HL-60 (cell line): ENCODE data around the gene CLEC20A.
A peak's percentile ranks its signal among the peaks of the same experiment; 100 is the strongest.

Experiments
- DNase-seq, 2 experiments: peaks; one replicate each; pipeline ENCODE4 v3.0.0-alpha.2; 2010 to 2020; ENCODE audit warnings: low read depth in 1 of 2, low spot score in 1 of 2
- H3K27ac ChIP-seq: fragments of 250-450 bp; sonication (Bioruptor Pico); replicated peaks from 2 replicates; pipeline ENCODE4 v1.5.1; 2020; ENCODE audit warnings: mild to moderate bottlenecking, moderate library complexity
- H3K27me3 ChIP-seq: fragments of 250-450 bp; sonication (Bioruptor Pico); 2 replicates; pipeline ENCODE4 v1.5.1; 2021; ENCODE audit warnings: mild to moderate bottlenecking, moderate library complexity; ENCODE audit not compliant: insufficient read depth, poor library complexity, severe bottlenecking
- H3K4me3 ChIP-seq: replicated peaks from 2 replicates; pipeline ENCODE4 v1.5.1; 2011; ENCODE audit warnings: mild to moderate bottlenecking, control low read depth, low read length; ENCODE audit not compliant: insufficient read depth
- GABPA ChIP-seq: IDR thresholded peaks from 2 replicates; pipeline ENCODE4 v1.6.1; 2012; ENCODE audit warnings: low read depth
- POLR2AphosphoS5 ChIP-seq: IDR thresholded peaks from 2 replicates; pipeline ENCODE4 v1.6.1; 2012; ENCODE audit warnings: low read depth
- SPI1 ChIP-seq: IDR thresholded peaks from 2 replicates; pipeline ENCODE4 v1.6.1; 2012; ENCODE audit warnings: low read depth, mild to moderate bottlenecking, borderline replicate concordance
- TF ChIP-seq, protein P1 (sequence below): IDR thresholded peaks from one replicate; pipeline ENCODE4 v1.5.1; 2011; ENCODE audit warnings: low read length, control low read depth, inconsistent platforms; ENCODE audit not compliant: insufficient read depth
- TF ChIP-seq, protein P2 (sequence below): IDR thresholded peaks from 2 replicates; pipeline ENCODE4 v1.6.1; 2012; ENCODE audit warnings: low read depth; ENCODE audit not compliant: insufficient replicate concordance

The CLEC20A gene

DNA sequence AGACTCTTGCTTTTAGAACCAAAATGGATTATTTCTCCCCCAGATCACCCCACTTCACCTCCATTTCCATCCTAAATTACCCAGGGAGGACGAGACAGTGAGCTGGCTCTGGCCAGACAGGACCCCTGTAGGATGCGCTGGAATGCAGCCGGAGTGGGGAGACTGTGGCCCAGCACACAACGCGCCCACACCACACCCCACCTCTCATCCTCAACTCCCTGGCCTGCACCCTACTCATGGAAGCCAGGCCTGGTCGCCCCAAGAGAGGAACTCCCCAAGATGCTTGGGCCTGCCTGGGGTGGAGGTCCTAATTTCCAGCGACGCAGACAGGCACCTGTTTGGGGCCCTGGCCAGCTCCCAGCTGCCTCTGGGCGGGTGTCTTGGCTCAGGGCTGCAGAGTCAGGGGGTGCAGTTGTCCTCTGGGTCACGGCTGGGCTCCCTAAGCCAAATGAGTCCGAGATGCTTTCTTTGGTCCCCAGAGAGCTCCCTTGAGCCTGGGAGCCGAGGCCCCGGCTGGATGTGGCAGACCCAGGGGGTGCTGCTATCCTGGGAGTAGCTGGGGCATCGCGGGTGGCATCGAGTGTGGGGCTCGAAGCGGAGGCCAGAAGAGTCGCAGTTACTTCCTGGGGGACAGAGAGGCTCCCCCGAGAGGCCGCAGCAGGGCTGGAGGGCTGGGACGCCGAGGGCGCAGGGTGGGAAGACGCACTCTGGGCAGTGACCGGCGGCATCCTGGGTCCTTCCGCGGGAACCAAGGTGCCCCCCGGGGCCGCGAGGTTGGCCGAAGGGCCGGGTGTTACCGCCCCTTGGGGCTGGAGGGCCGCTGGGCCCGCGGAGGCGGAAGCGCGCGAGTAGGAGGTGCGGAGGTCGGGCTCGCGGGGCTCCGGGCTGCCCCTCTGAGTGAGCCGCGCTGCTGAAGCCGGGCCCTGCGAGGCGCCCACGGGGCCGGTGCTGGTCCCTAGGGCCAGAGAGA is 10.4 kb downstream of the CLEC20A start:
- no peak overlapping the region for H3K27ac ChIP-seq
- TF ChIP-seq, protein P1, sequence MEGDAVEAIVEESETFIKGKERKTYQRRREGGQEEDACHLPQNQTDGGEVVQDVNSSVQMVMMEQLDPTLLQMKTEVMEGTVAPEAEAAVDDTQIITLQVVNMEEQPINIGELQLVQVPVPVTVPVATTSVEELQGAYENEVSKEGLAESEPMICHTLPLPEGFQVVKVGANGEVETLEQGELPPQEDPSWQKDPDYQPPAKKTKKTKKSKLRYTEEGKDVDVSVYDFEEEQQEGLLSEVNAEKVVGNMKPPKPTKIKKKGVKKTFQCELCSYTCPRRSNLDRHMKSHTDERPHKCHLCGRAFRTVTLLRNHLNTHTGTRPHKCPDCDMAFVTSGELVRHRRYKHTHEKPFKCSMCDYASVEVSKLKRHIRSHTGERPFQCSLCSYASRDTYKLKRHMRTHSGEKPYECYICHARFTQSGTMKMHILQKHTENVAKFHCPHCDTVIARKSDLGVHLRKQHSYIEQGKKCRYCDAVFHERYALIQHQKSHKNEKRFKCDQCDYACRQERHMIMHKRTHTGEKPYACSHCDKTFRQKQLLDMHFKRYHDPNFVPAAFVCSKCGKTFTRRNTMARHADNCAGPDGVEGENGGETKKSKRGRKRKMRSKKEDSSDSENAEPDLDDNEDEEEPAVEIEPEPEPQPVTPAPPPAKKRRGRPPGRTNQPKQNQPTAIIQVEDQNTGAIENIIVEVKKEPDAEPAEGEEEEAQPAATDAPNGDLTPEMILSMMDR: no peak
- no peak for TF ChIP-seq SPI1
- TF ChIP-seq, protein P2, sequence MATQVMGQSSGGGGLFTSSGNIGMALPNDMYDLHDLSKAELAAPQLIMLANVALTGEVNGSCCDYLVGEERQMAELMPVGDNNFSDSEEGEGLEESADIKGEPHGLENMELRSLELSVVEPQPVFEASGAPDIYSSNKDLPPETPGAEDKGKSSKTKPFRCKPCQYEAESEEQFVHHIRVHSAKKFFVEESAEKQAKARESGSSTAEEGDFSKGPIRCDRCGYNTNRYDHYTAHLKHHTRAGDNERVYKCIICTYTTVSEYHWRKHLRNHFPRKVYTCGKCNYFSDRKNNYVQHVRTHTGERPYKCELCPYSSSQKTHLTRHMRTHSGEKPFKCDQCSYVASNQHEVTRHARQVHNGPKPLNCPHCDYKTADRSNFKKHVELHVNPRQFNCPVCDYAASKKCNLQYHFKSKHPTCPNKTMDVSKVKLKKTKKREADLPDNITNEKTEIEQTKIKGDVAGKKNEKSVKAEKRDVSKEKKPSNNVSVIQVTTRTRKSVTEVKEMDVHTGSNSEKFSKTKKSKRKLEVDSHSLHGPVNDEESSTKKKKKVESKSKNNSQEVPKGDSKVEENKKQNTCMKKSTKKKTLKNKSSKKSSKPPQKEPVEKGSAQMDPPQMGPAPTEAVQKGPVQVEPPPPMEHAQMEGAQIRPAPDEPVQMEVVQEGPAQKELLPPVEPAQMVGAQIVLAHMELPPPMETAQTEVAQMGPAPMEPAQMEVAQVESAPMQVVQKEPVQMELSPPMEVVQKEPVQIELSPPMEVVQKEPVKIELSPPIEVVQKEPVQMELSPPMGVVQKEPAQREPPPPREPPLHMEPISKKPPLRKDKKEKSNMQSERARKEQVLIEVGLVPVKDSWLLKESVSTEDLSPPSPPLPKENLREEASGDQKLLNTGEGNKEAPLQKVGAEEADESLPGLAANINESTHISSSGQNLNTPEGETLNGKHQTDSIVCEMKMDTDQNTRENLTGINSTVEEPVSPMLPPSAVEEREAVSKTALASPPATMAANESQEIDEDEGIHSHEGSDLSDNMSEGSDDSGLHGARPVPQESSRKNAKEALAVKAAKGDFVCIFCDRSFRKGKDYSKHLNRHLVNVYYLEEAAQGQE: no peak
- DNase-seq: no peak
- H3K4me3 ChIP-seq: no peak overlapping the region
- no peaks in the 10 kb centered on the region for H3K27me3 ChIP-seq

DNA sequence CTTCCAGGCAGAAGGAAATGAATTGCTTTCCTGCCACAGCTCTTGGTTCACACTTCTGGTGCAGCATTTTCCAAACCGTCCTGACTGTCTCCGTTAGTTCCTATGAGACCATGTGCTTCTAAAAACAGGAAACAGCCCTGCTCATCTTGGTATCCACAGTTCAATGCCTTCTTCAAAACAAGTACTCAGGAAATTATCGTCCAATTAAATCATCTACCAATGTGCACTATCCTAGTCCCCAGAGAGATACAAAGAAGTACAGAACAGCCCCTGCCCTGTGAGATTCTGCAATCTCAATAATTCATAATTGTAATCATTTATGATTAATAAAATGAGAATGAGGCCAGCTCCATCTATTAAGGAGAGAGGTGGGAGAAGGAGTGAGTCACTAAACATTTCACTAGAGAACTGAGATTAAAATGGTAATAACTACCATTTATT is 11.2 kb downstream of the CLEC20A start:
- no peak for TF ChIP-seq SPI1
- peak in 1 of 2 experiments; percentile 14 for DNase-seq
- Histone ChIP-seq H3K4me3 (no peak overlapping the region), H3K27me3 (no peaks in the 10 kb centered on the region), H3K27ac (no peak overlapping the region)

DNA sequence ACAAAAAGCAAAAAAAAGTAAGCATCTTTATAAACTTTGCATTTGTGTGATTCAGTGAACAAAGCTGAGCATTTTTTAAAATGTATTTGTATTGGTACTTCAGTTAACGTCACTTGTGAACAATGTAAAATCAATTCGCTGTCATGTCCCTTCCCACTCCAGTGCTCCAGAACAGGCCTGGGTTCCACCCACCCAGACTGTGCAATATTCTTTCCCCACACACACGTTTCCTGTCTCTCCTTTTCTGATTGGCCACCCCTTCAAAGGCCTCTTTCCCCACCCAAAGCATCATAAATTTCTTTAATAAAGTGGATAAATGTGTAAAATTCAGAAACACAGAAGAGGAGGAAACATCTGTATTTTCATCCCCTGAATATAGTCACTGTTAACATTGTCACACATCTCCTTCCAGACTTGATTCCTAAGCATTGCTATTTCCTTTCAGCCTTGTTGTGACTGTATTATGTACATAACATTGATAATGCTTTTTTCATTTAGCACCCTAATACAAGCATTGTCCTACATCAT is 12.0 kb downstream of the CLEC20A start:
- TF ChIP-seq GABPA (no peak), SPI1 (no peak), POLR2AphosphoS5 (no peak)
- TF ChIP-seq, protein P1: no peak
- TF ChIP-seq, protein P2: no peak
- Histone ChIP-seq H3K4me3 (no peak overlapping the region), H3K27ac (no peak overlapping the region), H3K27me3 (no peaks in the 10 kb centered on the region)
- no peak for DNase-seq

DNA sequence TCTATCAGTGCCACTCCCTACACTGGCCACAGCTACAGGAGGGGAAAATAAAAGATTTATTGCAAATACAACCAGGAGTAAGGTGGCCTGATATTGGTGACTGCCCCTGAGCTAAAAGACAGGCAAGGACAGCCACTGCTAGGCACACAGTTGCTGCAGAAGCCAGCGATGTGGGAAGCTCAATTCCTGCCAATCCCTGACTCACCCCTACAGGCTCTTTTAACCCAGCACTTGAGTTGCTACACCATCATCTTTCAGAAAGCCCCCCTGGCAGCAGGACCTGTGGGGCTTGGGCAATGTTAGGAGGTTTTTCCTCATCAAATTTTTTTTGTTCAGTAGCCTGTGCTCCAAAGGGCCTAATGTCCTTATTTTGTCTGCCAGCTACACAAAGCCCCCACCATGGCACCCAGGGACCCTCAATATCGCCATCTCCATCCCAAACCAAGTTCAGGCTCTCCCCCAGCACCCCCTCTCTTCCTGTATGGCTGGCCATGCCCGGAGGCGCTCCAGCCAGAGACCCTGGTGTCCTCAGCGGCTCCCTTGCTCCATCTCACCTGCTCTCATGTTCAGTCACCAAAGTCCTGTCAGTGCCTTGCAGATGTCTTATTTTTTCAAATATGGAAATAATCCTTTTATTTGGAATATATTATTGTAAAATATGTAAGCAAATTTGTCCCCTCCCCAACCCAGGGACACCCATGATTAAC is 13.4 kb downstream of the CLEC20A start:
- TF ChIP-seq GABPA (no peak), SPI1 (no peak), POLR2AphosphoS5 (no peak)
- TF ChIP-seq, protein P1: no peak
- TF ChIP-seq, protein P2: no peak
- H3K27me3 ChIP-seq: no peaks in the 10 kb centered on the region
- no peak for DNase-seq
- no peak overlapping the region for H3K4me3 ChIP-seq
- H3K27ac ChIP-seq: no peak overlapping the region
